Fibroblast of lung (primary cell): ENCODE measurements around the gene UMAD1. TPM values are rescaled to one million over a fixed set of nuclear protein-coding genes. Genes with fewer than 3 reads are reported as not detected.

ENCODE experiments used
- DNase-seq, 2 donors: peaks; one replicate each; pipeline versions ENCODE4 v3.0.0 to v3.0.0-alpha.2; 2010; ENCODE audit warnings: low read depth in 2 of 2
- H2AFZ ChIP-seq: 2 replicates; pipeline ENCODE4 v1.5.1; 2012; ENCODE audit warnings: low read length, control low read depth, inconsistent platforms
- H3K27ac ChIP-seq: 2 replicates; pipeline ENCODE4 v1.5.1; 2011; ENCODE audit warnings: low read length, control low read depth; ENCODE audit not compliant: insufficient read depth
- H3K27me3 ChIP-seq: 2 replicates; pipeline ENCODE4 v1.5.1; 2011; ENCODE audit warnings: mild to moderate bottlenecking, low read length; ENCODE audit not compliant: control insufficient read depth, insufficient read depth
- H3K36me3 ChIP-seq: 2 replicates; pipeline ENCODE4 v1.5.1; 2011; ENCODE audit warnings: low read length; ENCODE audit not compliant: control insufficient read depth, insufficient read depth
- H3K4me1 ChIP-seq: 2 replicates; pipeline ENCODE4 v1.5.1; 2011; ENCODE audit warnings: low read length; ENCODE audit not compliant: control insufficient read depth, insufficient read depth; ENCODE audit errors: extremely low read depth
- H3K4me2 ChIP-seq: 2 replicates; pipeline ENCODE4 v1.5.1; 2011; ENCODE audit warnings: low read length, control low read depth; ENCODE audit not compliant: insufficient read depth; ENCODE audit errors: extremely low read depth
- H3K4me3 ChIP-seq, 4 experiments: fragments of 200-600 bp in 1 of 4; sonication (generic) in 1 of 4; replicated peaks in 1 of 4; 2 replicates each; pipeline ENCODE4 v1.5.1; 2011 to 2016; ENCODE audit warnings: low read length in 4 of 4, low read depth in 3 of 4, mild to moderate bottlenecking in 3 of 4, control low read depth in 2 of 4, inconsistent platforms in 1 of 4, mixed read lengths in 1 of 4; ENCODE audit not compliant: insufficient read depth in 1 of 4; ENCODE audit errors: control extremely low read depth in 1 of 4
- H3K79me2 ChIP-seq: 2 replicates; pipeline ENCODE4 v1.5.1; 2012; ENCODE audit warnings: mild to moderate bottlenecking, low read length, inconsistent platforms; ENCODE audit not compliant: control insufficient read depth, insufficient read depth
- H3K9ac ChIP-seq: 2 replicates; pipeline ENCODE4 v1.5.1; 2011; ENCODE audit warnings: mild to moderate bottlenecking, low read length, control low read depth; ENCODE audit not compliant: insufficient read depth
- H3K9me3 ChIP-seq: 2 replicates; pipeline ENCODE4 v1.5.1; 2012; ENCODE audit warnings: low read depth, low read length; ENCODE audit not compliant: control insufficient read depth, insufficient read depth
- H4K20me1 ChIP-seq: 2 replicates; pipeline ENCODE4 v1.5.1; 2011; ENCODE audit warnings: low read length; ENCODE audit not compliant: control insufficient read depth, insufficient read depth; ENCODE audit errors: extremely low read depth
- CTCF ChIP-seq, 2 donors: IDR thresholded peaks in 1 of 2; conservative IDR thresholded peaks in 1 of 2; 1 replicate in 1 of 2; 2 replicates in 1 of 2; pipeline ENCODE4 v1.5.1; 2011 to 2012; ENCODE audit warnings: low read length in 2 of 2, control low read depth in 1 of 2, inconsistent platforms in 1 of 2, low read depth in 1 of 2, mild to moderate bottlenecking in 1 of 2
- EZH2 ChIP-seq: IDR thresholded peaks from 2 replicates; pipeline ENCODE4 v1.5.1; 2012; ENCODE audit warnings: low read length, control low read depth, mild to moderate bottlenecking; ENCODE audit errors: missing control alignments
- polyA plus RNA-seq, 2 donors: library from polyadenylated mRNA; depleted of rRNA in 1 of 2; stranded (reverse) in 1 of 2; unstranded in 1 of 2; fragments of >200 nt; gene quantifications; 2 replicates each; pipeline ENCODE4 v1.2.1, GENCODE V29; 2011 to 2012; ENCODE audit warnings: missing spikeins in 1 of 2
- total RNA-seq: library from RNA; depleted of rRNA; stranded (reverse); fragments of >200 nt; gene quantifications from 2 replicates; pipeline ENCODE4 v1.2.1, GENCODE V29; 2014

Gene UMAD1
- total and polyA plus RNA-seq, 2 donors (not counting 1 experiment from before 2014, with no cell fraction given), result 12.4 to 19.8 TPM

- Histone ChIP-seq H3K4me2 (no peak overlapping the region), H3K4me3 (no peak overlapping the region), H3K79me2 (no peaks in the 10 kb centered on the region), H3K4me1 (no peaks in the 10 kb centered on the region), H2AFZ (no peak overlapping the region), H3K9me3 (no peaks in the 10 kb centered on the region), H3K9ac (no peak overlapping the region), H3K27me3 (no peaks in the 10 kb centered on the region), H4K20me1 (no peaks in the 10 kb centered on the region), H3K27ac (no peak overlapping the region), H3K36me3 (no peaks in the 10 kb centered on the region)
- no peak for TF ChIP-seq EZH2
- TF ChIP-seq CTCF (conservative IDR thresholded peaks at IDR 0.05 in 1 of 2, IDR thresholded peaks at IDR 0.05 in 1 of 2; ENCODE audit: low read depth in 1 of 2, low read length in 2 of 2), result no peak
- DNase-seq, result no peak
Measured at GRCh38 chr7:7923818-7924217, 283.3 kb downstream of the UMAD1 start.

- H3K9me3 ChIP-seq, result no peaks in the 10 kb centered on the region
Measured at GRCh38 chr7:7924303-7924702, 283.8 kb downstream of the UMAD1 start.

More at GRCh38 chr7:7924303-7924702, 283.8 kb downstream of the UMAD1 start:
- H3K4me3 ChIP-seq, result no peak overlapping the region
- no peaks in the 10 kb centered on the region for H3K36me3 ChIP-seq
- no peak for DNase-seq
- no peak overlapping the region for H3K9ac ChIP-seq
- no peaks in the 10 kb centered on the region for H3K27me3 ChIP-seq
- no peaks in the 10 kb centered on the region for H3K79me2 ChIP-seq
- no peak overlapping the region for H3K4me2 ChIP-seq
- no peak overlapping the region for H2AFZ ChIP-seq
- no peaks in the 10 kb centered on the region for H3K4me1 ChIP-seq
- TF ChIP-seq EZH2 (no peak), CTCF (conservative IDR thresholded peaks at IDR 0.05 in 1 of 2, IDR thresholded peaks at IDR 0.05 in 1 of 2; ENCODE audit: low read depth in 1 of 2, low read length in 2 of 2) (no peak)
- H3K27ac ChIP-seq, result no peak overlapping the region
- no peaks in the 10 kb centered on the region for H4K20me1 ChIP-seq

Other genes starting within 250 kb of the UMAD1 start
- under 0.01 and 0.17 TPM in 2 replicates for gene COL28A1, start 104.9 kb upstream of the UMAD1 start, total RNA-seq
- 0.01 TPM in 1 of 2 replicates, not detected in the other for gene COL28A1, start 104.9 kb upstream of the UMAD1 start, polyA plus RNA-seq
- 30.9 and 34.9 TPM in 2 replicates for gene MIOS, start 73.9 kb upstream of the UMAD1 start, total RNA-seq
- gene MIOS, start 73.9 kb upstream of the UMAD1 start, polyA plus RNA-seq, result 15.8 and 16.4 TPM in 2 replicates
- 14.9 and 19.0 TPM in 2 replicates for gene RPA3, start 77.9 kb downstream of the UMAD1 start, total RNA-seq
- 23.9 and 47.7 TPM in 2 replicates for gene RPA3, start 77.9 kb downstream of the UMAD1 start, polyA plus RNA-seq